GM12874 (cell line): ENCODE results near the gene TBX15.

Experiments
- CTCF ChIP-seq: IDR thresholded peaks from 2 replicates; pipeline ENCODE4 v1.5.1; 2011; ENCODE audit warnings: low read depth, mild to moderate bottlenecking, control low read depth, low read length, moderate library complexity; ENCODE audit not compliant: insufficient read depth

TBX15 gene

GRCh38 chr1:119006406-119007279 lies 18.5 kb upstream of the TBX15 start:
- no peak for TF ChIP-seq CTCF

DNA sequence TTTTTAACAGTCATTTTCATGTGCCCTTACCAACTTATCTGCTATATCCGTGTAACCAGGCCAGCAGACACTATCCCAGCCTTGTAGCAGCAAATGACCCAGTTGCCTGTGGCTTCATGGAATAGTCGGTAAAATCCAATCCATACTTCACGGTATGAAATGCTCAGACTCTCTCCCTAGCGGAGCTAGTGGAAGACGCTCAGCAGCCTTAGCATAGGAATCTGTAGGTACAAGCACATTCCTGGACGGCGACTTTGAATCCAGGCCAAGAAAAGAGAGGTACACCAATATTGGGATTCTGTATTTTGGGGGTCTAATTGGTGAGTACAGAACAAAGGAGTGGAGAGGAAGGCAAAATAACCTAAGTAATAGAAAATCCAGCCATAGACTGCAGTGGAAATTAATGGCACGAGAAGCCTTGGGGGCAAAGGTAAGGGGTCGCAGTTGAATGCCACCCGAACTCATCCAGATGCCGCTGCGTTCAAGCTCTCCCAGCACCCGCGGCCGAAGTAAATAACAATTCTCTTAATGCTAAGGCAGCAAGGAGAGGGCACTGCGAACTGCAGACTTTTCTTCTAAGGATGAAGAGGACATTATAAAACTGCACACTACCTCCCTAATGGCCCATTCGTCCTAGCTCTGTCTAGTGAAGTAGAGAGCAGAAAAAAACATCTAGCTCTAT lies 17.7 kb upstream of the TBX15 start:
- TF ChIP-seq CTCF = no peak

GRCh38 chr1:119004781-119005180 lies 16.6 kb upstream of the TBX15 start:
- no peak for TF ChIP-seq CTCF

GRCh38 chr1:119004129-119004527 lies 16.0 kb upstream of the TBX15 start:
- no peak for TF ChIP-seq CTCF

- TF ChIP-seq CTCF = no peak
Observed at GRCh38 chr1:119003413-119004128, 15.4 kb upstream of the TBX15 start.

DNA sequence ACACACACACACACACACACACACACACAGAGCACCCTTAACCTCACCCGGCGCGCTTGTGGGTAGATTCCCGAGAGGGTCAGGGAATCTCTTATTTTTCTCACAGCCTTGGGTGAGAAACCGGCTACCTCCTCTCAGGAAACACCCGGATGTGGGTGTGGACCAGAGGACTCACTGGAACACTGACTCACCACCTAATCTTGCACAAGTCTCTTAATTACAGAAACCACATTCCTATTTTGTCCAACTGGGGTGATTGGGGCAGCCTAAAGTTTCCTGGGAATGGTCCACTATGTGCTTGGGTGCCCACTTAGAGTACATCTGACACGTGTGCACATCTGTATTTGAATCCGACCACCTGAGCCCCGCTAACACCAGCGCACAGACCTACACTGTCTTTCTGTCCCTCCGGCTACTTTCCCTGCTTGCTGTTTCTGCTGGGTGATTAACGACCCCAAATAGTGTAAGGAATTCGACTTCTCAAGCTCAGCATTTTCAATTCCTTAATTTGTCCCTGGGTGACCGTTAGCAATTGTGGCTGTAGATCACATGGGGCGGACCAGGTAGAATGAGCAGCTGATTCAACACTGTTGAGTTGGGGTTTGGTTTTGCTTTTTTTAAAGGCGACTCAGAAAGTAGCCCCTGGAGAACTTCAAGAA lies 14.0 kb upstream of the TBX15 start:
- no peak for TF ChIP-seq CTCF
